ENCODE measurements around the gene GRK2.
A peak's percentile ranks its signal among the peaks of the same experiment; 100 is the strongest.

DNA sequence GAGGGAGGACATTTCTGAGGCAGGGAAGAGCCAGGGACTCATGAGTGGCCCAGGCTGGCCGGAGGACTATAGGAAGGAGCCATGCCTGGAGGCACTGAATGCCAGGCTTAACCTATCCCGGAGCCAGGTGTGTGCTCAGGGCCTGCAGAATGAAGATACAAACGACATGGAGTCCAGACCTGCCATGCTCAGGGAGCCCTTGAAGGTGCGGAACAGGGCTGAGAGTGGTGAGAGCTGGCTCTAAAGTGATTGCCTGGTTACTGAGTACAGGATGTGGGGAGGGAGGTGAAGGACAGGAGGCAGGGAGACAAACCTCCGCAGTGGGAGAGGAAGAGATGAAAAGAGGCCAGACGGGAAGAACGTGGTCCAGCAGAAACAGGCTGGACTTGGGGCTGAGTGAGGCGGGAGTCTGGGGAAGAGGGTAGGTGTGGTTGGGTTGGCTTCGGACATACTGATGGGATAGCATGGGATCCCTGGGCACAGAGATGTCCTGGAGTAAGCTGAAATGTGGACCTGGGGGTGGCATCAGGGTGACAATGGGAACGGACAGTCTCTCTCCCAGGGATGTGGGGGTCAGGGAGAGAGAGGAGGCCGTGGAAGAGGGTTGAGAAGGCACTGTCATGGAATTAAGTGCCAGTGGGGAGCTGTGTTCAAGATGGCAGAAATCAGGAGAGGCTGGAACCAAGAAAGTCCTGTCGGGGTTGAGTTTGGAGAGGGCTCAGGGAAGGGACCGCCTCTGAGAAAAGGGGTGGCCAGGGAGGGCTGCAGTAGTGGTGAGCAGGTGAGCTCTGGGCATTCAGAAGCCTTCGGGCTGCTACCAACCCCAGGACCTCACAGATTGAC is 21.3 kb downstream of the GRK2 start:
- TF ChIP-seq, protein P1, sequence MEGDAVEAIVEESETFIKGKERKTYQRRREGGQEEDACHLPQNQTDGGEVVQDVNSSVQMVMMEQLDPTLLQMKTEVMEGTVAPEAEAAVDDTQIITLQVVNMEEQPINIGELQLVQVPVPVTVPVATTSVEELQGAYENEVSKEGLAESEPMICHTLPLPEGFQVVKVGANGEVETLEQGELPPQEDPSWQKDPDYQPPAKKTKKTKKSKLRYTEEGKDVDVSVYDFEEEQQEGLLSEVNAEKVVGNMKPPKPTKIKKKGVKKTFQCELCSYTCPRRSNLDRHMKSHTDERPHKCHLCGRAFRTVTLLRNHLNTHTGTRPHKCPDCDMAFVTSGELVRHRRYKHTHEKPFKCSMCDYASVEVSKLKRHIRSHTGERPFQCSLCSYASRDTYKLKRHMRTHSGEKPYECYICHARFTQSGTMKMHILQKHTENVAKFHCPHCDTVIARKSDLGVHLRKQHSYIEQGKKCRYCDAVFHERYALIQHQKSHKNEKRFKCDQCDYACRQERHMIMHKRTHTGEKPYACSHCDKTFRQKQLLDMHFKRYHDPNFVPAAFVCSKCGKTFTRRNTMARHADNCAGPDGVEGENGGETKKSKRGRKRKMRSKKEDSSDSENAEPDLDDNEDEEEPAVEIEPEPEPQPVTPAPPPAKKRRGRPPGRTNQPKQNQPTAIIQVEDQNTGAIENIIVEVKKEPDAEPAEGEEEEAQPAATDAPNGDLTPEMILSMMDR (IDR thresholded peaks at IDR 0.05) = peak in 1 of 6 experiments; percentile 2
- no peak for TF ChIP-seq POLR2A (IDR thresholded peaks at IDR 0.05)

Measured in adrenal gland (tissue), 5 donors.